ENCODE measurements around the gene ZNF507.
"Not testable (repeated sequence)": the region's sequence is repeated elsewhere in the genome, so short reads cannot be mapped to it uniquely, and the experiment has no call there.

Gene ZNF507

GRCh38 chr19:32407004-32407992, 61.9 kb downstream of the ZNF507 start:
- DNase-seq (ENCODE audit: low spot score): peak; percentile 83

- peak; percentile 59 for DNase-seq (ENCODE audit: low spot score)
Measured at GRCh38 chr19:32415246-32415645, 69.8 kb downstream of the ZNF507 start.

GRCh38 chr19:32415669-32416068, 70.3 kb downstream of the ZNF507 start:
- no peak for DNase-seq (ENCODE audit: low spot score)

- peak; percentile 22 for DNase-seq (ENCODE audit: low spot score)
Measured at GRCh38 chr19:32416749-32417456, 71.5 kb downstream of the ZNF507 start.

- DNase-seq (ENCODE audit: low spot score): no peak
Measured at GRCh38 chr19:32418155-32418554, 72.7 kb downstream of the ZNF507 start.

GRCh38 chr19:32421589-32422361, 76.4 kb downstream of the ZNF507 start:
- peak; percentile 56 for DNase-seq (ENCODE audit: low spot score)

GRCh38 chr19:32422435-32422834, 77.0 kb downstream of the ZNF507 start:
- DNase-seq (ENCODE audit: low spot score): no peak

- not testable (repeated sequence) for DNase-seq (ENCODE audit: low spot score)
Measured at GRCh38 chr19:32423944-32424343, 78.5 kb downstream of the ZNF507 start.

GRCh38 chr19:32427536-32427935, 82.1 kb downstream of the ZNF507 start:
- no peak for DNase-seq (ENCODE audit: low spot score)

GRCh38 chr19:32436692-32437091, 91.3 kb downstream of the ZNF507 start:
- no peak for DNase-seq (ENCODE audit: low spot score)

GRCh38 chr19:32437096-32437495, 91.7 kb downstream of the ZNF507 start:
- no peak for DNase-seq (ENCODE audit: low spot score)
